ENCODE data around the gene C17orf58.
A peak's percentile ranks its signal among the peaks of the same experiment; 100 is the strongest.
"Not testable (repeated sequence)": the region's sequence is repeated elsewhere in the genome, so short reads cannot be mapped to it uniquely, and the experiment has no call there.

C17orf58 gene

GRCh38 chr17:67996301-67997171, at the start of gene C17orf58:
C17orf58 (minus strand) TSS chr17:67996469; CDS start chr17:67996198, 271 bp downstream.
- in situ Hi-C loops (cut with HindIII; ENCODE audit: low sequenced_read_pairs); DNase-seq (ENCODE audit: low read depth): not testable (repeated sequence)
- peak within 1 kb of the TSS; percentile 53 for H3K4me3 ChIP-seq (ENCODE audit: low read depth, low read length)

GRCh38 chr17:68036304-68037147, 40.3 kb upstream of the C17orf58 start:
- peak overlapping the region; percentile 92 for H3K4me3 ChIP-seq (ENCODE audit: low read depth, low read length)
- in situ Hi-C loops (cut with HindIII; ENCODE audit: low sequenced_read_pairs): no loop called here
- TF ChIP-seq CTCF (IDR thresholded peaks at IDR 0.05; ENCODE audit: low read depth, low read length, missing control alignments): no peak
- no peak for DNase-seq (ENCODE audit: low read depth)

- in situ Hi-C loops (cut with HindIII; ENCODE audit: low sequenced_read_pairs): no loop called here
- H3K4me3 ChIP-seq (ENCODE audit: low read depth, low read length): peak within 1 kb of the TSS; percentile 92
- TF ChIP-seq CTCF (IDR thresholded peaks at IDR 0.05; ENCODE audit: low read depth, low read length, missing control alignments): no peak
Measured at GRCh38 chr17:68035523-68036303, 39.4 kb upstream of the C17orf58 start, which contains the start of gene KPNA2. KPNA2 (plus strand) TSS chr17:68035735; CDS start chr17:68037133, 1,398 bp downstream.

GRCh38 chr17:68035131-68035522, 38.9 kb upstream of the C17orf58 start:
- in situ Hi-C loops (cut with HindIII; ENCODE audit: low sequenced_read_pairs): no loop called here
- no peak for TF ChIP-seq CTCF (IDR thresholded peaks at IDR 0.05; ENCODE audit: low read depth, low read length, missing control alignments)
- no peak for DNase-seq (ENCODE audit: low read depth)
- peak overlapping the region; percentile 5 for H3K4me3 ChIP-seq (ENCODE audit: low read depth, low read length)

More at GRCh38 chr17:68035523-68036303, 39.4 kb upstream of the C17orf58 start, which contains the start of gene KPNA2:
- peak; percentile 97 for DNase-seq (ENCODE audit: low read depth)

GRCh38 chr17:68034452-68034776, 38.1 kb upstream of the C17orf58 start:
- in situ Hi-C loops (cut with HindIII; ENCODE audit: low sequenced_read_pairs): no loop called here
- TF ChIP-seq CTCF (IDR thresholded peaks at IDR 0.05; ENCODE audit: low read depth, low read length, missing control alignments): no peak
- no peak overlapping the region for H3K4me3 ChIP-seq (ENCODE audit: low read depth, low read length)
- no peak for DNase-seq (ENCODE audit: low read depth)

GRCh38 chr17:68033636-68034451, 37.6 kb upstream of the C17orf58 start:
- in situ Hi-C loops (cut with HindIII; ENCODE audit: low sequenced_read_pairs): no loop called here
- peak; percentile 31 for DNase-seq (ENCODE audit: low read depth)
- no peak overlapping the region for H3K4me3 ChIP-seq (ENCODE audit: low read depth, low read length)
- no peak for TF ChIP-seq CTCF (IDR thresholded peaks at IDR 0.05; ENCODE audit: low read depth, low read length, missing control alignments)
